Kidney (tissue), 14 donors: ENCODE results near the gene MGME1. TPM values are rescaled to one million over a fixed set of nuclear protein-coding genes. Genes with fewer than 3 reads are reported as not detected.

Experiments used
- DNase-seq, 5 donors: peaks; one replicate each; pipeline ENCODE4 v3.0.0-alpha.2; 2013 to 2020
- FAIRE-seq: peaks from 2 replicates; lab custom pipeline; 2012; peaks lifted over from hg19 to GRCh38; lab: Jason Lieb, UNC
- H3K27ac ChIP-seq, 2 donors: one replicate each; pipeline ENCODE4 v1.7.0; 2013; ENCODE audit warnings: low read depth in 2 of 2, low read length in 2 of 2, inconsistent platforms in 1 of 2
- H3K27me3 ChIP-seq: one replicate; pipeline ENCODE4 v1.7.1; 2013; ENCODE audit warnings: low read length, inconsistent platforms; ENCODE audit not compliant: control insufficient read depth, insufficient read depth
- H3K36me3 ChIP-seq, 3 donors: one replicate each; pipeline versions ENCODE4 v1.7.0 to v1.7.1; 2013; ENCODE audit warnings: low read length in 3 of 3, control low read depth in 1 of 3, inconsistent platforms in 1 of 3; ENCODE audit not compliant: insufficient read depth in 3 of 3, control insufficient read depth in 2 of 3
- H3K4me1 ChIP-seq, 3 donors: one replicate each; pipeline versions ENCODE4 v1.7.0 to v1.7.1; 2013; ENCODE audit warnings: low read length in 3 of 3, inconsistent platforms in 1 of 3, low read depth in 1 of 3; ENCODE audit not compliant: control insufficient read depth in 2 of 3, insufficient read depth in 2 of 3
- H3K4me3 ChIP-seq, 3 donors: one replicate each; pipeline versions ENCODE4 v1.7.0 to v1.8.1; 2013; ENCODE audit warnings: low read length in 3 of 3, control low read depth in 1 of 3, inconsistent platforms in 1 of 3
- H3K9ac ChIP-seq, 3 donors: one replicate each; pipeline versions ENCODE4 v1.7.0 to v1.7.1; 2013; ENCODE audit warnings: low read length in 3 of 3, control low read depth in 1 of 3, inconsistent platforms in 1 of 3
- H3K9me3 ChIP-seq, 3 donors: one replicate each; pipeline versions ENCODE4 v1.7.0 to v1.7.1; 2013; ENCODE audit warnings: low read length in 3 of 3, control low read depth in 1 of 3, inconsistent platforms in 1 of 3; ENCODE audit not compliant: control insufficient read depth in 2 of 3, insufficient read depth in 1 of 3
- CTCF ChIP-seq: IDR thresholded peaks from 3 replicates; pipeline ENCODE4 v1.5.1; 2012; ENCODE audit warnings: mild to moderate bottlenecking, moderate library complexity, borderline replicate concordance; ENCODE audit not compliant: insufficient read depth; ENCODE audit errors: extremely low read depth
- intact Hi-C: fragments of 100-400 bp; cut with DNase I; formaldehyde crosslinking; loops from one replicate; pipeline ENCODE4 v1.11.1; 2022
- polyA plus RNA-seq: library from polyadenylated mRNA; stranded (reverse); fragments of 350-450 nt; fragmentation: Illumina TruSeq; extraction: RNeasy Lipid Tissue Mini Kit (QIAGEN cat#74804); gene quantifications from one replicate; pipeline ENCODE4 v1.2.3, GENCODE V29; 2014; ENCODE audit warnings: low read depth, low replicate concordance; ENCODE audit not compliant: insufficient read depth
- total RNA-seq: library from RNA; stranded (reverse); fragmentation: NEBNext Ultra II Directional; extraction: Animal tissue kit (Norgen Biotek cat#: 25700); gene quantifications from one replicate; pipeline ENCODE4 v1.2.1, GENCODE V29; 2021
- donor health status: control.
- donor health status: control.
- donor health status: control.
- donor health status: control.
- donor health status: control.
- donor health status: DM: yes; HTN: yes; CAD: no.
- donor health status: Normal renal cell carcinoma (clear cell type).

Gene MGME1
- total and polyA plus RNA-seq, 2 donors from 2014 or later, result 15.5 to 16.7 TPM

- Histone ChIP-seq H3K9me3 (no peaks in the 10 kb centered on the region), H3K9ac (no peak overlapping the region), H3K4me3 (no peak overlapping the region), H3K27ac (no peak overlapping the region), H3K36me3 (peaks cover 24 to 92% (median 53%) of the 10 kb centered on the region in 3 donors), H3K27me3 (no peaks in the 10 kb centered on the region), H3K4me1 (no peaks in the 10 kb centered on the region)
- DNase-seq (no peak), FAIRE-seq (no peak)
- no peak for TF ChIP-seq CTCF
- intact Hi-C loops, result no loop called here
These were observed 18.9 kb upstream of the MGME1 start for GRCh38 chr20:17949899-17950298.

GRCh38 chr20:17950670-17951069, 18.1 kb upstream of the MGME1 start:
- DNase-seq, result no peak
- FAIRE-seq, result no peak
- TF ChIP-seq CTCF, result no peak
- Histone ChIP-seq H3K4me1 (no peaks in the 10 kb centered on the region), H3K9me3 (no peaks in the 10 kb centered on the region), H3K27me3 (no peaks in the 10 kb centered on the region), H3K4me3 (no peak overlapping the region), H3K36me3 (peaks cover 24 to 85% (median 49%) of the 10 kb centered on the region in 3 donors), H3K27ac (no peak overlapping the region), H3K9ac (no peak overlapping the region)
- intact Hi-C loops, result no loop called here

GRCh38 chr20:17951323-17951722, 17.5 kb upstream of the MGME1 start:
- TF ChIP-seq CTCF, result no peak
- DNase-seq (no peak), FAIRE-seq (no peak)
- Histone ChIP-seq H3K4me1 (peaks cover 0 to 5% (median 1%) of the 10 kb centered on the region in 3 donors), H3K36me3 (peaks cover 19 to 78% (median 42%) of the 10 kb centered on the region in 3 donors), H3K9ac (no peak overlapping the region), H3K27me3 (no peaks in the 10 kb centered on the region), H3K27ac (no peak overlapping the region), H3K4me3 (no peak overlapping the region), H3K9me3 (no peaks in the 10 kb centered on the region)
- intact Hi-C loops, result no loop called here
